Body of pancreas (tissue), 4 donors: ENCODE results near the gene PRSS3. TPM values are rescaled to one million over a fixed set of nuclear protein-coding genes. Genes with fewer than 3 reads are reported as not detected.
"Not testable (repeated sequence)": the region's sequence is repeated elsewhere in the genome, so short reads cannot be mapped to it uniquely, and the experiment has no call there.

ENCODE experiments used
- ATAC-seq: fragments of 150-250 bp; one replicate; pipeline ENCODE4 v1.9.1; 2016
- DNase-seq, 4 donors: peaks; one replicate each; pipeline ENCODE4 v3.0.0-alpha.2; 2019
- H3K27ac ChIP-seq, 4 donors: fragments of 200-600 bp; sonication (generic); 1 replicate in 3 of 4; 2 replicates in 1 of 4; pipeline versions ENCODE4 v1.5.1 to v1.6.1; 2016 to 2019; ENCODE audit warnings: mild to moderate bottlenecking in 1 of 4, mixed read lengths in 1 of 4, moderate library complexity in 1 of 4
- H3K27me3 ChIP-seq, 2 donors: fragments of 200-600 bp; sonication (generic); one replicate each; pipeline ENCODE4 v1.6.0; 2016; ENCODE audit warnings: mild to moderate bottlenecking in 1 of 2
- H3K36me3 ChIP-seq, 2 donors: fragments of 200-600 bp; sonication (generic); replicated peaks in 1 of 2; 2 replicates each; pipeline ENCODE4 v1.5.1; 2016; ENCODE audit warnings: low read depth in 2 of 2; ENCODE audit not compliant: insufficient read depth in 1 of 2
- H3K4me1 ChIP-seq: fragments of 200-600 bp; sonication (generic); one replicate; pipeline ENCODE4 v1.6.0; 2016
- H3K4me3 ChIP-seq, 2 donors: fragments of 200-600 bp; sonication (generic); 1 replicate in 1 of 2; 2 replicates in 1 of 2; pipeline ENCODE4 v1.5.1; 2016 to 2019
- H3K9me3 ChIP-seq, 3 donors: fragments of 200-600 bp; sonication (generic); 1 replicate in 2 of 3; 2 replicates in 1 of 3; pipeline ENCODE4 v1.5.1; 2016
- CTCF ChIP-seq, 7 experiments: fragments of 450-650 bp in 4 of 7; fragments of 200-600 bp in 3 of 7; sonication (generic) in 3 of 7; IDR thresholded peaks; one replicate each; pipeline ENCODE4 v1.5.1; 2016 to 2019; ENCODE audit warnings: antibody characterized with exemption in 7 of 7
- POLR2A ChIP-seq, 3 donors: fragments of 450-650 bp; IDR thresholded peaks; one replicate each; pipeline ENCODE4 v1.6.1; 2016; ENCODE audit warnings: antibody characterized with exemption in 3 of 3, mild to moderate bottlenecking in 2 of 3
- WGBS, 2 donors: methylation state at CpG; one replicate each; pipeline ENCODE4 v1.1.5; 2017; 5-methylcytosine and 5-hydroxymethylcytosine counted together
- intact Hi-C: fragments of 100-400 bp; cut with DNase I; formaldehyde crosslinking; loops from one replicate; pipeline ENCODE4 v1.15.1; 2023
- total RNA-seq, 2 donors: library from RNA; depleted of rRNA; stranded (reverse); fragments of >200 nt; gene quantifications; one replicate each; pipeline ENCODE4 v1.1.0, GENCODE V29; 2016

The PRSS3 gene
- total RNA-seq, 2 donors from 2014 or later = 526 to 604 TPM

- Histone ChIP-seq H3K27ac (peak overlapping the region; percentile 49 to 89 (median 72)), H3K36me3 (no peaks in the 10 kb centered on the region), H3K27me3 (no peaks in the 10 kb centered on the region), H3K4me1 (peaks cover 97% of the 10 kb centered on the region), H3K4me3 (no peak overlapping the region), H3K9me3 (no peaks in the 10 kb centered on the region)
- TF ChIP-seq POLR2A (IDR thresholded peaks at IDR 0.05) (peak in 1 of 3 donors; percentile 10), CTCF (IDR thresholded peaks at IDR 0.05) (no peak)
- ATAC-seq (peak; percentile 54), DNase-seq (peak; percentile 54 to 77 (median 68))
- intact Hi-C loops = no loop called here
- WGBS, 2 donors = 44 to 49% methylated on average over 2 of the region's 2 CpGs
Observed at GRCh38 chr9:33800886-33801285, 5.5 kb downstream of the PRSS3 start.

DNA sequence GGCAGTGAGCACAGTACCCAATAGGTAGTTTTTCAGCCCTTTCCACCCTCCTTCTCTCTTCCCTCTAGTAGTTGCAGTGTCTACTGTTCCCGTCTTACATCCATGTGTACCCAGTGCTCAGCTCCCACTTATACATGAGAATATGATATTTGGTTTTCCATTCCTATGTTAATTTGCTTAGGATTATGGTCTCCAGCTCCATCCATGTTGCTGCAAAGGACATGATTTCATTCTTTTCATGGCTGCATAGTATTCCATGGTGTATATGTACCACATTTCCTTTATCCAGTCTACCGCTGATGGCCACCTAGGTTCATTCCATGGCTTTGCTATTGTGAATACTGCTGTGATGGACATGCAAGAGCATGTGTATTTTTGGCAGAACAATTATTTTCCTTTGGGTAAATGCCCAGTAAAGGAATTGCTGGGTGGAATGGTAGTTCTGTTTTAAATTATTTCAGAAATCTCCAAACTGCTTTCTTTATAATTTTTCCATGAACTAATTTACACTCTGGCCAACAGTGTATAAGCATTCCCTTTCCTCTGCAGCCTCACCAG lies 6.7 kb downstream of the PRSS3 start:
- WGBS, 2 donors = 52 to 63% methylated on average over 2 of the region's 2 CpGs
- Histone ChIP-seq H3K4me1 (peaks cover 97% of the 10 kb centered on the region), H3K27ac (peak overlapping the region in 3 of 4 donors; percentile 71 to 89 (median 79))
- ATAC-seq, H3K36me3 ChIP-seq, H3K27me3 ChIP-seq, intact Hi-C loops, H3K9me3 ChIP-seq, H3K4me3 ChIP-seq, DNase-seq: not testable (repeated sequence)

DNA sequence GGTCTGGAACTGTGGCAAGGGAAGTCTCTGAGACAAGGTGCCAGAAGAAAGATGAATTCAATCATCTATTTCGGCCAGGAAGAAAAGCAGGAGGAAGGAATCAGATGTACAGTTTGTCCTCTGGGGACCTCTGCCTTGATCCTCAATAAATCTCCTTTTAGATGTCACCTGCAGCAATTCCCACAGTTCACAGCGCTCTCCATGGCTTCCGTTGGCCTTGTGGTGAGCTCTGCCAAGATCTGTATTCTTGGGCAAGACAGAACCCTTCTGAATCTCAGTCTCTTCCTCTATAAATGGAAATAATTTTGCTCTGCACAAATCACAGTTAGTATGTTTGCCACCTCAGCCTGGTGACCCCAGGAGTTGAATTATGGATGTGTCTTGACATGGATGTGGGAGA lies 8.8 kb downstream of the PRSS3 start:
- intact Hi-C loops = not testable (repeated sequence)

DNA sequence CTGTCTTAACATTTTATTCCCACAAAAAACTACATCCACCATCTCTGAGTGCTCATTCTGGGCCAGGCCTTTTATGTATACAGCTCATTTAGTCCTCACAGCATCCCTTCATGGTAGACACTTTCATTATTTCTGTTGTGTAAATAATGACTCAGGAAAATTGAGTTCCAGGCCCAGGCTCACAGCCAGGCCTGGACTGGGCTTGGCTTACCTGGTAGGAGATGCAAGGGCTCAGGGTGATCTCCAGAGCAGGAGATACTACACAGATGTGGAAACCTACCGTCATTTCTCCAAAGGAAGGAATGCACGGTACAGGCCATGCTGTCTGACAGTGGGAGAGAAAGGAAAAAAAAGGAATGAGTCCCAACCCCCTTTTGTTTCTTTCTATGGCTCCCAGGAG lies 11.8 kb downstream of the PRSS3 start:
- H3K27ac ChIP-seq = peak overlapping the region in 3 of 4 donors; percentile 31 to 89 (median 55)
- 18% methylated on average over 2 of the region's 2 CpGs for WGBS, 2 donors
- H3K9me3 ChIP-seq, H3K36me3 ChIP-seq, H3K4me3 ChIP-seq, intact Hi-C loops, H3K27me3 ChIP-seq: not testable (repeated sequence)
- DNase-seq (peak; percentile 61 to 79 (median 66)), ATAC-seq (peak; percentile 81)
- H3K4me1 ChIP-seq = peaks cover 81% of the 10 kb centered on the region

More for the DNA sequence above, 8.8 kb downstream of the PRSS3 start:
- H3K4me3 ChIP-seq, H3K36me3 ChIP-seq, H3K9me3 ChIP-seq, H3K27me3 ChIP-seq: not testable (repeated sequence)
- Histone ChIP-seq H3K27ac (peak overlapping the region in 3 of 4 donors; percentile 71 to 89 (median 79)), H3K4me1 (peaks cover 96% of the 10 kb centered on the region)
- ATAC-seq (peak; percentile 47), DNase-seq (peak; percentile 70 to 84 (median 80))
- WGBS, 2 donors = 34 to 41% methylated on average over 3 of the region's 3 CpGs

- ATAC-seq, H3K36me3 ChIP-seq, H3K9me3 ChIP-seq, intact Hi-C loops, H3K4me3 ChIP-seq, H3K27me3 ChIP-seq, DNase-seq: not testable (repeated sequence)
- Histone ChIP-seq H3K27ac (peak overlapping the region in 2 of 4 donors; percentile 6 to 31), H3K4me1 (peaks cover 72% of the 10 kb centered on the region)
- 33 to 35% methylated on average over 1 of the region's 1 CpG for WGBS, 2 donors
Observed at GRCh38 chr9:33808979-33809322, 13.6 kb downstream of the PRSS3 start.

DNA sequence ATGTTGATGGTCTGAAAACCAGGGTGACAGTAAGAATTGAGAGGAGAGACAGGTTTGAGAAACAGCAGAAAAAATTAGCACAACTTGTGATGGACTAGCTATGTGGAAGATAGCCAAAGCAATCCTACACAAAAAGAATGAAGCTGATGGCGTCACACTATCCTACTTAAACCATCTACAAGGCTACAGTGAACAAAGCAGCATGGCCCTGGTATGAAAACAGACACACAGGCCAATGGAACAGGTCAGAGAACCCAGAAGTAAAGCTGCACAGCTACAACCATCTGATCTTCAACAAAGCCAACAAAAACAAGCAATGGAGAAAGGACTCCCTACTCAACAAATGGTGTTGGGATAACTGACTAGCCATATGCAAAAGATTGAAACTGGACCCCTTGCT lies 14.1 kb downstream of the PRSS3 start:
- no peak for TF ChIP-seq POLR2A (IDR thresholded peaks at IDR 0.05)
- TF ChIP-seq CTCF (IDR thresholded peaks at IDR 0.05) = no peak
- ATAC-seq = no peak
- no peaks in the 10 kb centered on the region for H3K36me3 ChIP-seq
- H3K27me3 ChIP-seq = no peaks in the 10 kb centered on the region
- H3K4me1 ChIP-seq = peaks cover 72% of the 10 kb centered on the region
- DNase-seq = no peak
- intact Hi-C loops = no loop called here
- peak overlapping the region in 1 of 4 donors; percentile 8 for H3K27ac ChIP-seq
- no peaks in the 10 kb centered on the region for H3K9me3 ChIP-seq
- WGBS, 2 donors = 61 to 89% methylated on average over 1 of the region's 1 CpG
- H3K4me3 ChIP-seq = no peak overlapping the region
